HEK293 (cell line): ENCODE measurements around the gene SERTAD4.

Source experiments
- BCL11A ChIP-seq: fragments of 450-650 bp; formaldehyde crosslinking; IDR thresholded peaks from 2 replicates; pipeline ENCODE4 v1.5.1; 2016; ENCODE audit warnings: low read depth, missing biosample characterization, missing genetic modification characterization
- BCL11B ChIP-seq: fragments of 450-650 bp; formaldehyde crosslinking; IDR thresholded peaks from 2 replicates; pipeline ENCODE4 v1.5.1; 2016; ENCODE audit warnings: low read depth, missing biosample characterization, missing genetic modification characterization
- KLF1 ChIP-seq: fragments of 450-650 bp; formaldehyde crosslinking; IDR thresholded peaks from 2 replicates; pipeline ENCODE4 v1.5.1; 2016; ENCODE audit warnings: missing biosample characterization, missing genetic modification characterization
- OVOL3 ChIP-seq: fragments of 450-650 bp; formaldehyde crosslinking; IDR thresholded peaks from 2 replicates; pipeline ENCODE4 v1.5.1; 2016; ENCODE audit warnings: missing biosample characterization, missing genetic modification characterization
- PRDM1 ChIP-seq: fragments of 450-650 bp; formaldehyde crosslinking; IDR thresholded peaks from 2 replicates; pipeline ENCODE4; 2016; ENCODE audit warnings: missing biosample characterization, missing genetic modification characterization
- PRDM10 ChIP-seq: fragments of 450-650 bp; formaldehyde crosslinking; IDR thresholded peaks from 2 replicates; pipeline ENCODE4 v1.5.1; 2016; ENCODE audit warnings: missing biosample characterization, missing genetic modification characterization
- SALL2 ChIP-seq: fragments of 450-650 bp; formaldehyde crosslinking; IDR thresholded peaks from 2 replicates; pipeline ENCODE4 v1.5.0; 2017; ENCODE audit warnings: missing biosample characterization, mild to moderate bottlenecking, missing genetic modification characterization, borderline replicate concordance
- SCRT1 ChIP-seq: fragments of 450-650 bp; formaldehyde crosslinking; IDR thresholded peaks from 2 replicates; pipeline ENCODE4 v1.5.1; 2016; ENCODE audit warnings: missing biosample characterization, missing genetic modification characterization, borderline replicate concordance
- SETDB1 ChIP-seq: IDR thresholded peaks from one replicate; pipeline ENCODE4 v1.6.1; 2017; ENCODE audit warnings: mild to moderate bottlenecking, low read length, moderate library complexity, mixed read lengths; ENCODE audit not compliant: insufficient read length
- YY2 ChIP-seq: fragments of 450-650 bp; formaldehyde crosslinking; IDR thresholded peaks from 2 replicates; pipeline ENCODE4 v1.5.1; 2016; ENCODE audit warnings: missing biosample characterization, missing genetic modification characterization
- ZBTB1 ChIP-seq: fragments of 450-650 bp; formaldehyde crosslinking; IDR thresholded peaks from 2 replicates; pipeline ENCODE4 v1.5.1; 2016; ENCODE audit warnings: missing biosample characterization, missing genetic modification characterization
- ZBTB17 ChIP-seq: fragments of 450-650 bp; formaldehyde crosslinking; IDR thresholded peaks from 2 replicates; pipeline ENCODE4 v1.5.1; 2016; ENCODE audit warnings: missing biosample characterization, missing genetic modification characterization
- ZBTB20 ChIP-seq: fragments of 450-650 bp; formaldehyde crosslinking; IDR thresholded peaks from 2 replicates; pipeline ENCODE4 v1.5.1; 2016; ENCODE audit warnings: missing biosample characterization, missing genetic modification characterization
- ZFP69B ChIP-seq: fragments of 450-650 bp; formaldehyde crosslinking; IDR thresholded peaks from 2 replicates; pipeline ENCODE4 v1.5.1; 2016; ENCODE audit warnings: missing biosample characterization, missing genetic modification characterization
- ZNF140 ChIP-seq: fragments of 450-650 bp; formaldehyde crosslinking; IDR thresholded peaks from 2 replicates; pipeline ENCODE4 v1.5.1; 2016; ENCODE audit warnings: missing biosample characterization, missing genetic modification characterization
- ZNF184 ChIP-seq: fragments of 450-650 bp; IDR thresholded peaks from 2 replicates; pipeline ENCODE4 v1.5.1; 2018; ENCODE audit warnings: missing biosample characterization, mild to moderate bottlenecking, missing genetic modification characterization
- ZNF214 ChIP-seq: fragments of 450-650 bp; formaldehyde crosslinking; IDR thresholded peaks from 2 replicates; pipeline ENCODE4 v1.5.1; 2017; ENCODE audit warnings: missing biosample characterization, mild to moderate bottlenecking, missing genetic modification characterization, borderline replicate concordance
- ZNF394 ChIP-seq: fragments of 450-650 bp; formaldehyde crosslinking; IDR thresholded peaks from 2 replicates; pipeline ENCODE4 v1.5.1; 2016; ENCODE audit warnings: missing biosample characterization, missing genetic modification characterization, mild to moderate bottlenecking, moderate library complexity, borderline replicate concordance
- ZNF449 ChIP-seq: fragments of 450-650 bp; formaldehyde crosslinking; IDR thresholded peaks from 2 replicates; pipeline ENCODE4 v1.5.1; 2017; ENCODE audit warnings: missing biosample characterization, mild to moderate bottlenecking, missing genetic modification characterization, moderate library complexity
- ZNF510 ChIP-seq: fragments of 450-650 bp; formaldehyde crosslinking; IDR thresholded peaks from 2 replicates; pipeline ENCODE4 v1.5.1; 2018; ENCODE audit warnings: mild to moderate bottlenecking, missing genetic modification characterization, missing biosample characterization; ENCODE audit not compliant: insufficient replicate concordance
- ZNF558 ChIP-seq: fragments of 450-650 bp; formaldehyde crosslinking; IDR thresholded peaks from 2 replicates; pipeline ENCODE4 v1.5.1; 2016; ENCODE audit warnings: missing biosample characterization, missing genetic modification characterization
- ZNF580 ChIP-seq: fragments of 450-650 bp; formaldehyde crosslinking; IDR thresholded peaks from 2 replicates; pipeline ENCODE4 v1.5.1; 2016; ENCODE audit warnings: missing biosample characterization, missing genetic modification characterization
- ZNF596 ChIP-seq: fragments of 450-650 bp; IDR thresholded peaks from 2 replicates; pipeline ENCODE4 v1.5.0; 2018; ENCODE audit warnings: missing biosample characterization, mild to moderate bottlenecking, missing genetic modification characterization, moderate library complexity
- ZNF610 ChIP-seq: fragments of 450-650 bp; formaldehyde crosslinking; IDR thresholded peaks from 2 replicates; pipeline ENCODE4 v1.5.1; 2016; ENCODE audit warnings: missing biosample characterization, missing genetic modification characterization, borderline replicate concordance
- ZNF701 ChIP-seq: fragments of 450-650 bp; formaldehyde crosslinking; IDR thresholded peaks from 2 replicates; pipeline ENCODE4 v1.5.1; 2016; ENCODE audit warnings: missing biosample characterization, missing genetic modification characterization
- ZNF704 ChIP-seq: fragments of 450-650 bp; formaldehyde crosslinking; IDR thresholded peaks from 2 replicates; pipeline ENCODE4 v1.5.1; 2016; ENCODE audit warnings: missing biosample characterization, missing genetic modification characterization
- ZNF707 ChIP-seq: fragments of 450-650 bp; formaldehyde crosslinking; IDR thresholded peaks from 2 replicates; pipeline ENCODE4 v1.5.1; 2016; ENCODE audit warnings: missing biosample characterization, missing genetic modification characterization
- ZNF747 ChIP-seq: fragments of 450-650 bp; formaldehyde crosslinking; IDR thresholded peaks from 2 replicates; pipeline ENCODE4 v1.5.1; 2016; ENCODE audit warnings: missing biosample characterization, missing genetic modification characterization
- ZNF837 ChIP-seq: fragments of 450-650 bp; formaldehyde crosslinking; IDR thresholded peaks from 2 replicates; pipeline ENCODE4 v1.5.1; 2016; ENCODE audit warnings: missing biosample characterization, missing genetic modification characterization
- TF ChIP-seq, protein P1 (sequence below): fragments of 450-650 bp; formaldehyde crosslinking; IDR thresholded peaks from 2 replicates; pipeline ENCODE4 v1.5.1; 2017; ENCODE audit warnings: missing biosample characterization, missing genetic modification characterization
- TF ChIP-seq, protein P2 (sequence below): fragments of 450-650 bp; formaldehyde crosslinking; IDR thresholded peaks from 2 replicates; pipeline ENCODE4 v1.5.1; 2016; ENCODE audit warnings: missing biosample characterization, missing genetic modification characterization

SERTAD4 gene

GRCh38 chr1:210292231-210292871 is 59.8 kb downstream of the SERTAD4 start (continued):
- TF ChIP-seq ZNF610 (tag by site-specific recombination) (no peak), PRDM10 (tag by site-specific recombination) (peak; percentile 80), ZNF837 (tag by site-specific recombination) (no peak), ZFP69B (tag by site-specific recombination) (peak; percentile 50; the same call in 1 of the 2 replicates), ZBTB20 (tag by site-specific recombination) (peak; percentile 90), ZNF184 (tag by site-specific recombination) (no peak), PRDM1 (tag by site-specific recombination) (no peak), ZNF510 (tag by site-specific recombination) (no peak), ZNF140 (tag by site-specific recombination) (no peak), ZNF580 (tag by site-specific recombination) (no peak), ZNF707 (tag by site-specific recombination) (no peak), KLF1 (tag by site-specific recombination) (peak; percentile 79), YY2 (peak; percentile 57; the same call in 1 of the 2 replicates), BCL11A (tag by site-specific recombination) (no peak), ZNF704 (tag by site-specific recombination) (no peak), ZNF449 (no peak), SALL2 (tag by site-specific recombination) (no peak), ZNF558 (tag by site-specific recombination) (no peak), SETDB1 (no peak), ZNF747 (tag by site-specific recombination) (no peak), OVOL3 (tag by site-specific recombination) (no peak), BCL11B (tag by site-specific recombination) (peak; percentile 24; the same call in 1 of the 2 replicates), ZNF394 (tag by site-specific recombination) (peak; percentile 55; the same call in 1 of the 2 replicates), SCRT1 (tag by site-specific recombination) (0 out of 2 replicates have a peak, but pooled peaks have one; percentile 45), ZBTB1 (tag by site-specific recombination) (0 out of 2 replicates have a peak, but pooled peaks have one; percentile 23), ZNF701 (tag by site-specific recombination) (no peak), ZBTB17 (tag by site-specific recombination) (peak; percentile 75), ZNF596 (tag by site-specific recombination) (no peak), ZNF214 (tag by site-specific recombination) (no peak)
- TF ChIP-seq, protein P1, sequence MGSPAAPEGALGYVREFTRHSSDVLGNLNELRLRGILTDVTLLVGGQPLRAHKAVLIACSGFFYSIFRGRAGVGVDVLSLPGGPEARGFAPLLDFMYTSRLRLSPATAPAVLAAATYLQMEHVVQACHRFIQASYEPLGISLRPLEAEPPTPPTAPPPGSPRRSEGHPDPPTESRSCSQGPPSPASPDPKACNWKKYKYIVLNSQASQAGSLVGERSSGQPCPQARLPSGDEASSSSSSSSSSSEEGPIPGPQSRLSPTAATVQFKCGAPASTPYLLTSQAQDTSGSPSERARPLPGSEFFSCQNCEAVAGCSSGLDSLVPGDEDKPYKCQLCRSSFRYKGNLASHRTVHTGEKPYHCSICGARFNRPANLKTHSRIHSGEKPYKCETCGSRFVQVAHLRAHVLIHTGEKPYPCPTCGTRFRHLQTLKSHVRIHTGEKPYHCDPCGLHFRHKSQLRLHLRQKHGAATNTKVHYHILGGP (tag by site-specific recombination), result no peak
- TF ChIP-seq, protein P2, sequence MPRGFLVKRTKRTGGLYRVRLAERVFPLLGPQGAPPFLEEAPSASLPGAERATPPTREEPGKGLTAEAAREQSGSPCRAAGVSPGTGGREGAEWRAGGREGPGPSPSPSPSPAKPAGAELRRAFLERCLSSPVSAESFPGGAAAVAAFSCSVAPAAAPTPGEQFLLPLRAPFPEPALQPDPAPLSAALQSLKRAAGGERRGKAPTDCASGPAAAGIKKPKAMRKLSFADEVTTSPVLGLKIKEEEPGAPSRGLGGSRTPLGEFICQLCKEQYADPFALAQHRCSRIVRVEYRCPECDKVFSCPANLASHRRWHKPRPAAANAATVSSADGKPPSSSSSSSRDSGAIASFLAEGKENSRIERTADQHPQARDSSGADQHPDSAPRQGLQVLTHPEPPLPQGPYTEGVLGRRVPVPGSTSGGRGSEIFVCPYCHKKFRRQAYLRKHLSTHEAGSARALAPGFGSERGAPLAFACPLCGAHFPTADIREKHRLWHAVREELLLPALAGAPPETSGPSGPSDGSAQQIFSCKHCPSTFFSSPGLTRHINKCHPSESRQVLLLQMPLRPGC (tag by site-specific recombination), result 0 out of 2 replicates have a peak, but pooled peaks have one; percentile 24
